Hair follicular keratinocyte (primary cell): ENCODE results near the gene BAG5. TPM values are rescaled to one million over a fixed set of nuclear protein-coding genes. Genes with fewer than 3 reads are reported as not detected.

Source experiments
- total RNA-seq: library from RNA; depleted of rRNA; stranded (reverse); fragments of >200 nt; gene quantifications from 2 replicates; pipeline ENCODE4 v1.2.3, GENCODE V29; 2015

BAG5 gene, protein sequence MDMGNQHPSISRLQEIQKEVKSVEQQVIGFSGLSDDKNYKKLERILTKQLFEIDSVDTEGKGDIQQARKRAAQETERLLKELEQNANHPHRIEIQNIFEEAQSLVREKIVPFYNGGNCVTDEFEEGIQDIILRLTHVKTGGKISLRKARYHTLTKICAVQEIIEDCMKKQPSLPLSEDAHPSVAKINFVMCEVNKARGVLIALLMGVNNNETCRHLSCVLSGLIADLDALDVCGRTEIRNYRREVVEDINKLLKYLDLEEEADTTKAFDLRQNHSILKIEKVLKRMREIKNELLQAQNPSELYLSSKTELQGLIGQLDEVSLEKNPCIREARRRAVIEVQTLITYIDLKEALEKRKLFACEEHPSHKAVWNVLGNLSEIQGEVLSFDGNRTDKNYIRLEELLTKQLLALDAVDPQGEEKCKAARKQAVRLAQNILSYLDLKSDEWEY
- 16.6 and 22.6 TPM in 2 replicates for total RNA-seq

DNA sequence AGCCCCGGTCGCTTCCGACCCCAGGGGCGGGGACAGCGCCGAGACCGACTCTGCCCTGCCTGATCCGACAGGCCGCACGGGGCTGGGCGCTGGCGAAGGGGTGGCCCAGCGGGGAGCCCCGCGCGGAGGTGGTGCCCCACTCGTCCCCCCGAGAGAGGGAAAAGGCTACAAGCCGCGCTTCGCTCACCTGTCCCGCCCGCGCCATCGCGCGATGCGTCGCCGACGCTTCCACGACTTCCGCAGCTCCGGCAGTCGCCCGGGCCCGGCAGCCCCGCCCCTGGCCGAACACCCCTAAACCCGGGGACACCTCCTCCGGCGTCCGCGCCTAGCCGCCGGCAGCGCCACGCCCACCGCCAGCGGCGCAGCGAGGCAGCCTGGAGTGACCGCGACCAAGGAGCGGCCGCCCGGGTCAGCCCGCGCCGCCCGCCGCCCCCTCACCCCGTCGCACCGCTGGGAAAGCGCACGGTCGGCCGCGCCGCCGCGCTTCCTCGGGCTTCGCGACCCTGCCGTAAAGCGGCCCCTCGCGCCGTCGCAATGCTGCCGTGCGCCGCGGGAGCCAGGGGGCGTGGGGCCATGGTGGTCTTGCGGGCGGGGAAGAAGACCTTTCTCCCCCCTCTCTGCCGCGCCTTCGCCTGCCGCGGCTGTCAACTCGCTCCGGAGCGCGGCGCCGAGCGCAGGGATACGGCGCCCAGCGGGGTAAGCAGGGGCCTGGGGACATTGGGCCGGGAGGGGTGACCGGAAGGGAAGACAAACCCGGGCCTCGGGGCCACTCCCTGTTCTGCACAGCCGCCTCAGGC is at the start of gene BAG5, which contains the start of gene COA8:
BAG5 (minus strand) TSS at position 229 of the 797 bp plus-strand sequence. CDS start 1,493 bp downstream, outside the sequence.
COA8 (plus strand) TSS at position 532 of the 797 bp plus-strand sequence; CDS start at position 574, 42 bp downstream.

DNA sequence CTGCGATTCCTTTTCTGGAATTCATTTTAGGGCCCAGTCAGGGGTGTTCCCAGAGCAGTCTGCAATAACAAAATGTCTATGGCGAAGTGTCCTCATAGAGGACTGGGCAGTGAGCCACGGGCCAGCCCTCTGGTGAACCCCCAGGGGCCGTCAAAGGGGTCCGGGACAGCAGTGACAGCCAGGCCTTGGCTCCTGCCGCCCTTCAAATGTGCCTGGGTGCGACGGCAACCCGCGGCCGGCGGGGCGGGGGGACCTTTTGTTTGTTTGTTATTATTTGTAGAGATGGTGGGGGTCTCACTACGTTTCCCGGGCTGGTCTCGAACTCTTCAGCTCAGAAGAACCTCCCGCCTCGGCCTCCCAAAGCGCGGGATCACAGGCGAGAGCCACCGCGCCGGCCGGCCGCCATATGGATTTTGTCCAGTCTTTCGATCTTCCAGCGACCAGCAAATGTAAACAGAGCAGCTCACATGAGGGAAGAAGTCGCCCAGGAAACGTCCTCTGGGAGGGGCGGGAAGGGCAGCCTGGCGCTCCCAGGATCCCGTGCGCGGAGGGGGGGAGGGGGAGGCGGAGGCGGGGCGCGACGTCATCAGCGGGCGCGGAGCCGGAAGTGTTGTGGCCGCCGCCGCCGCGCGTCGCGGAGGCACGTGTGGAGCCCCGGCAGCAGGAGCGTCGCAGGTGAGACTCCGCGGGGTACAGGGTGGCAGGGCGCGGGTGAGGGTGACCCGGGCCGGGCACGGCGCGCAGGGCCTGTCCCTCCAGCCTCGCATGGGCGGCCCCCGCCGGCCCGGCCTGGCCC is 33.7 kb downstream of the BAG5 start, which contains the start of gene TRMT61A:
TRMT61A (plus strand) TSS at position 610 of the 796 bp plus-strand sequence. CDS start 783 bp downstream, outside the sequence.

DNA sequence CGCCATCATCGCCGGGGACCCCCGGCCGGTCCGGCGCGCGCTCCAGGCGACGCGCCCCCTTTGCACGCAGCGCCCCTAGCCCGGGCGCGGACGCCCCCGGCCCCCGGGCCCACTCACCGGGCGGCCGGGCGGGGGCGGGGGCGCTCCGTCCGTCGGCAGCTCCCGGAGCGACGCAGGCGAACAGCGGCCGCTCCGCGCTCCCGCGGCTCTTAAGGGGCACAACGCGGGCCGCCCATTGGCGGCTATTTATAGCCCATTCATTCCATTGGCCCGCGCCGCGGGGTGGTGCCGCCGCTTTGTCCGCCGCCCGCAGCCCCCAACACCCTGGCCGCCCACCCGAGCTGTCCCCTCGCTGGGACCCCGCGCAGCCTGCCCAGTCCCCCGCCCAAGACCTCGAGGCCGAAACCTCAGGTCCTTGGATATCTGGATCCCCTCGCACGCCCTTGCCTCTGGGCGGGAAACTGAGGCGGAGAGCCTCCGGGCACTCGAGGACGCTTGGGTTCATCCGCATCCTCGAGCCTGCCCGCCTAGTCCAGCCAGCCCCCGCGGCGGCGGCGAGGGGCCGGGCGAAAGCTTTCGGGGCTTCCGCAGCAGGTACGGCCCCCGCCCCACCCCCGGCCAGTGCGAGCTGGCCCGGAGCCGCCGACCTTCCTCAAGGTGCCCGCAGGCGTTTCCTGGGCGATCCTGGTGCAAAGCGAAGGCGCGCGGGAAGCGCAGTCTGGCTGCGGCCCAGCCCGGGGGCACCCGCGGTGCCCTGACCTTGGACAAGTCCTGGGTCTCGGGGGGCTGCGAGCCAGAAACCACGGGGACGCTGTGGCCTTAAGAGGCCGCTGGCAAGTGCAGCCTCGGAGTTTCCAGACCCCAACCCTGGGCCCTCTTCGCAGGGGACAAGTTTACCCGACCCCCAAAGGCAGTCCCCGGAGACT is 39.5 kb downstream of the BAG5 start, which contains the start of gene CKB:
CKB (minus strand) TSS at position 182 of the 926 bp plus-strand sequence. CDS start 337 bp downstream, outside the sequence.

Other genes starting within 250 kb of the BAG5 start
- 102 and 163 TPM in 2 replicates for gene EIF5, start 228.4 kb downstream of the BAG5 start, total RNA-seq
- gene MARK3, start 177.2 kb downstream of the BAG5 start, total RNA-seq: 73.7 and 105 TPM in 2 replicates
- gene CKB, start 39.8 kb downstream of the BAG5 start, total RNA-seq: 7.7 and 11.9 TPM in 2 replicates
- gene TRMT61A, start 33.5 kb downstream of the BAG5 start, total RNA-seq: 8.0 and 14.0 TPM in 2 replicates
- gene COA8, start 303 bp upstream of the BAG5 start, total RNA-seq: 32.3 and 43.2 TPM in 2 replicates
- 138 and 152 TPM in 2 replicates for gene KLC1, start 66.6 kb upstream of the BAG5 start, total RNA-seq
- 23.0 and 47.6 TPM in 2 replicates for gene XRCC3, start 152.8 kb upstream of the BAG5 start, total RNA-seq
- gene ZFYVE21, start 153.2 kb upstream of the BAG5 start, total RNA-seq: 67.7 and 97.8 TPM in 2 replicates